CD4-positive, alpha-beta T cell treated with Interleukin-2 at 100 ng/mL for 4 hours (primary cell): Measurements from ENCODE around the gene CYP2A13.
"Not testable (repeated sequence)": the region's sequence is repeated elsewhere in the genome, so short reads cannot be mapped to it uniquely, and the experiment has no call there.

Source experiments
- DNase-seq: peaks from one replicate; pipeline ENCODE4 v3.0.0-alpha.2; 2020; ENCODE audit warnings: low spot score

CYP2A13 gene, protein sequence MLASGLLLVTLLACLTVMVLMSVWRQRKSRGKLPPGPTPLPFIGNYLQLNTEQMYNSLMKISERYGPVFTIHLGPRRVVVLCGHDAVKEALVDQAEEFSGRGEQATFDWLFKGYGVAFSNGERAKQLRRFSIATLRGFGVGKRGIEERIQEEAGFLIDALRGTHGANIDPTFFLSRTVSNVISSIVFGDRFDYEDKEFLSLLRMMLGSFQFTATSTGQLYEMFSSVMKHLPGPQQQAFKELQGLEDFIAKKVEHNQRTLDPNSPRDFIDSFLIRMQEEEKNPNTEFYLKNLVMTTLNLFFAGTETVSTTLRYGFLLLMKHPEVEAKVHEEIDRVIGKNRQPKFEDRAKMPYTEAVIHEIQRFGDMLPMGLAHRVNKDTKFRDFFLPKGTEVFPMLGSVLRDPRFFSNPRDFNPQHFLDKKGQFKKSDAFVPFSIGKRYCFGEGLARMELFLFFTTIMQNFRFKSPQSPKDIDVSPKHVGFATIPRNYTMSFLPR

DNA sequence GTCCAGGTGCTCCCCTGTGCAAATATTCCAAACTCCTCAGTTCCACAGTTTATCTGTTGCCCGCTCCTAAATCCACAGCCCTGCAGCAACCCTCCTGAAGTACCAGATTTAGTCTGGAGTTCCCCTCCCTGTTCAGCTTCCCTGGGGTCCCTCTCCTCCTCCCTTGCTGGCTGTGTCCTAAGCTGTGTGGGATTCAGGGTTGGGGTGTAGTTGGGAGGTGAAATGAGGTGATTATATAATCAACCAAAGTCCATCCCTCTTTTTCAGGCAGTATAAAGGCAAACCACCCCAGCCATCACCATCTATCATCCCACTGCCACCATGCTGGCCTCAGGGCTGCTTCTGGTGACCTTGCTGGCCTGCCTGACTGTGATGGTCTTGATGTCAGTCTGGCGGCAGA, at the start of gene CYP2A13:
CYP2A13 (plus strand) TSS at position 301 of the 400 bp plus-strand sequence; CDS start at position 322, 21 bp downstream.
- DNase-seq = no peak

DNA sequence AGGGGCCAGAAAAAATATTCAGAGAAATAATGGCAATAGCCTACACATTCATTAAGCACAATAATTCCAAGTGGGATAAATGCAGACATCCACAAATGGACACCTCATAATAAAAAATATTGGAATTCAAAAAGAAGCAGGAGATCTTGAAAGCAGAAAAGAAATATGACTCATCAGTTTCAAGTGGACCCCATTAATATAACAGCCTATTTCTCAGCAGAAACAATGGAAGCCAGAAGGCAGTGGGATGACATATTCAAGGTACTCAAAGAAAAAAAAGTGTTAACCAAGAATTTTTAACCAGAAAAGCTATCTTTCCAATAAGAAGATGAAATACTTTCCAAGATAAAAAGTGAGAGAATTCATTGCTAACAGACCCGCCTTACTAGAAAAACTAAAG, 48.4 kb upstream of the CYP2A13 start:
- DNase-seq = no peak

DNA sequence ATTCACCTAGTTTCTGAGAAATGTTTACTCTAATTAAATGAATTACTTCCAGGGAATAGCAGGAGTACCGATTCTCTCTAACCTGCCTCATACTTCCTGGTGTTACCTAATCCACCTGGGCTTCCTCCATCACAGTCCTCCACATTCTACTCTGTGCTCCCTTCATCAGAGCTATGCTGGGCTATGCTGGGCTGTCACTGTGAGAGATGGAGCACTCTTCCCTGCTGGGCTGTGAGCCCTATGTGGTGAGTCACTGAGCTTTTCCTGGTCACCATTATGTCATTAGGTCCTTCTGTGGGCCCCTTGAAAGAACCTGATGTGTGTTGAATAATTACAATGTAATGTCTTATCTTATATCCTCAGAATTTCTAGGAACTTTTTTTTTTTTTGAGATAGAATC, 43.2 kb upstream of the CYP2A13 start:
- not testable (repeated sequence) for DNase-seq

DNA sequence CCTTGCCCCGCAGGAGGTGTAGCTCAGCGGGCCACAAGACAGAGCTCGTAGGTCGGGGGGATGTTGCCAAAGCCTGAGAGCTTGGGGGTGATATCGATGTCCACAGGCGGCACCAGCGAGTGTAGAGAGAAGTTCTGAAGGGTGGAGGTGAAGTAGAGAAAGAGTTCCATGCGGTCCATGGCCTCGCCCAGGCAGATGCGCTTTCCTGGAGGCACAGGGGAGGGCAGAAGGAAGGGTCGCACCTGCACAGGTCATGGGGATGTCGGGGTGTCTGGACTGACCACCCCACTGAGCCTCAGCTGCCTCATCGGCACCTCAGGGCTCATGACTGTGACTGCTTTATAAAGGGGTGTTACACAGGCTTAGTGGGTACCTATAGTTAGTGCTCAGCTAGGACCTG, 37.8 kb upstream of the CYP2A13 start:
- DNase-seq = no peak

DNA sequence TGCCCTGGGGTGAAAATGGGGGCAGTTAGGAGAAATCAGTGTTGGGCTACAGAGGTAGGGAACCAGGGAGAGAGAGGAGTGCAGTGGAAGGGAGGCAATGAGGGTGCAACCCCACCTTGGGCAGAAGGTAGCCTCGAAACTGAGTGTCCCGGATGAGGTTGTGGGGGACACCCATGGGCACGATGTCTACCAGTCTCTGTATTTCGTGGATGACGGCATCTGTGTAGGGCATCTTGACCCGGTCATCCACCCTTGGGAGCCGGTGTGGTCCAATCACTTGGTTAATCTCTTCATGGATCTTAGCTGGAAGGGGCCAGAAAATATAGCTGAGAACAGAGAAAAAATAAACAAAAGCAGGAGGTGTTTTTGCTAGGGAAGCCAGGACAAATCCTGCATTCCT, 36.1 kb upstream of the CYP2A13 start:
- not testable (repeated sequence) for DNase-seq

DNA sequence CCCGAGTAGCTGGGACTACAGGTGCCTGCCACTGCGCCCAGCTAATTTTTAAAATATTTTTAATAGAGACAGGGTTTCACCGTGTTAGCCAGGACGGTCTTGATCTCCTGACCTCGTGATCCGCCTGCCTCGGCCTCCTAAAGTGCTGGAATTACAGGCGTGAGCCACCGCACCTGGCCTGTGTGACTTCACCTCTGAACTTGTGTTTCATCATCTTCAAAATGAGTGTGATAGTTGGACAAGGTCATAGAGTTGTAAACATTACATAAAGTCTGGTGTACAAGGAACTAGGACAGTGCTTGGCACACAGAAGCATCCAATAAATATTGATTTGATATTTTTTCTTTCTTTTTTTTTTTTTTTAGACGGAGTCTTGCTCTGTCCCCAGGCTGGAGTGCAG, 34.9 kb upstream of the CYP2A13 start:
- DNase-seq = not testable (repeated sequence)

DNA sequence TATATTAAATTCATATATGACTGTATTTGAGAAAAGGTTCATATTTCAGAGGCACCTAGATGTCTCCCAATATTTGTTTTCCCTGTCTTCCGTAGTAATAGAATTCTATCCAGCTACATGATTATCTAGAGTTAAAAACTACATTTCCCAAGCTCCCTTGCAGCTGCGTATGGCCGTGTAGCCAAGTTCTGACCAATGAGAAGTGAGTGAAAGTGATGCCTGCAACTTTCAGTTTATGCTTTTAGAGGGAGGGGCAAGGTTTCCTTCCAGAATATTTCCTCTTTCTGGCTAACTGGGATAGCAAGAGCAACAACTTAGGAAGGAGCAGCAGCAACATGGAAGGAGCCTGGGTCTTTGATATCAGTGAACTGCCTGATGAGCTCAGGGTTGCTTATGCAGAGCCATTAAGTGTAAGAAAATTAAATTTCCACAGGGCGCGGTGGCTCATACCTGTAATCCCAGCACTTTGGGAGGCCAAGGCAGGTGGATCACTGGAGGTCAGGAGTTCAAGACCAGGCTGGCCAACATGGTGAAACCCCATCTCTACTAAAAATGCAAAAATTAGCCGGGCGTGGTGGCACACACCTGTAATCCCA, 23.2 kb upstream of the CYP2A13 start:
- DNase-seq = no peak

DNA sequence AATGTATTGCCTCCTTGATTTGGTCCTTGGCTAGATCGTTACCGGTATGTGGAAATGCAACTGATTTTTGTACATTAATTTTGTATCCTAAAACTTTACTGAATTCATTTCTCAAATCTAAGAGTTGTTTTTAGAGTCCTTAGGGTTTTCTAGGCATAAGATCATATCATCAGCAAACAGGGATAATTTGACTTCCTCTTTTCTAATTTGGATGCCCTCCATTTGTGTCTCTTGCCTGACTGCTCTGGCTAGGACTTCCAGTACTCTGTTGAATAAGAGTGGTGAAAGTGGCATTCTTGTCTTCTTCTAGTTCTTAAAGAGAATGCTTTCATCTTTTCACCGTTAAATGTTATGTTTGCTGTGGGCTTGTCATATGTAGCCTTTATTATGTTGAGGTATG, 12.0 kb upstream of the CYP2A13 start:
- DNase-seq = no peak

DNA sequence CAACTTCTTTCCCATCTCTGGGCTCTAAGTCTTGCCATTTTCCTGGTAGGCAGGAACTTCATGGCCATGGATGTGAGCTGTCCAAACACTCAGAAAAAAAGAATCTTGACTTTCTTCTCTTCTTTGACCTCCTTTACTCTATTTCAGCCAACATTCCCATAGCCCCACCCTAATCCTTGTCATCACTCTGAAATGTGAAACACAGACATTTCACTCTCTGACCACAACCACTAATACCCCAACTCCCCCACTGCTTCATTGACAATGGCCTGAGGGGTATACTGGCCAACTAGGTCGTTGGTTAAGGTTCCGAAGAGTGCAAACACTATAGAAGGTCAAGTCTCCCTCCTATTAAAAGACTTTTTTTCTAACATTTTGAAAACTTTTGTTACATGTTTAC, 4.7 kb upstream of the CYP2A13 start:
- no peak for DNase-seq

DNA sequence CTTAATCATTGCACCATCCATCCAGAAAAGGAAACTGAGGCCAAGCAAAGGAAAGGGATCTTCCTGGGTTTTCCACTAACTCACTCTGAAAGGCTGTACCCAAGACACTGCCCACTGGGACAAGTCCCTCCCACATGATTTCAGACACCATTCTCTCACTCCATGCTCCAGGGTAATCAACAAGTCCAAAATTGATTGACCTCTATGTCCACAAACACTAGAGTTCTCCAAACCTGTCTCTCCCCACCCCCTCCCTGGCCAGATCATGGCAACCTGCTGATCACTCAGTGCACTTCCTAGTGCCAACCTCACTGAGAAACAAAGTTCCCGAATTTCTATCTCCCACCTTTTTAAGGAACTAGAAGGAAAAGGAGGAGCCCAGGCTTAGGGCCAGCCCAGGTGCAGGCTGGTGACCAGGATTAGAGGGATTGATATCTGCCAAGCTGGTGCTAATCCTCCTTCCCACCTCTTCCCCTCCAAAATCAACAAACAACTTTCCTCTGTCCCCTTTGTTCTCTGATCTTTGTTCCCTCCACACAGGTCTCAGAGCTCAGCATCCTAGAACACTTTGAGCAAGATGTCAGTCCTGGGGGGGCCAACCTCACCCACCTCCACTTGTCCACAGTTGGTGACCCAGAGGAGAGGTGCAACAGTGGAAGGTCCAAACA, 2.4 kb upstream of the CYP2A13 start:
- DNase-seq = no peak

DNA sequence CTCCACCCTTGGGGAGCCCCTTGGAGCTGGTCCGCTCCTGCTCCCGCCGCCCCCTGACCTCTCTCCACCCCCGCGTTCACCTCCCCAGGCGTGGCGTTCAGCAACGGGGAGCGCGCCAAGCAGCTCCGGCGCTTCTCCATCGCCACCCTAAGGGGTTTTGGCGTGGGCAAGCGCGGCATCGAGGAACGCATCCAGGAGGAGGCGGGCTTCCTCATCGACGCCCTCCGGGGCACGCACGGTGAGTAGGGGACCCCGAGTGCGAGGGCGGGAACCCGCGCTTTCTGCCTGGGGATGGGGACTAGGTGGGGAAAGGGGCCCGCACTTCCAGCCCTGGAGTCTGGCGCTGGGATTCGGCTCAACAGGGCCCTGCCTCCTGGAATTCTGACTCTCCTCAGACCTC, 1.7 kb downstream of the CYP2A13 start:
- DNase-seq = no peak

DNA sequence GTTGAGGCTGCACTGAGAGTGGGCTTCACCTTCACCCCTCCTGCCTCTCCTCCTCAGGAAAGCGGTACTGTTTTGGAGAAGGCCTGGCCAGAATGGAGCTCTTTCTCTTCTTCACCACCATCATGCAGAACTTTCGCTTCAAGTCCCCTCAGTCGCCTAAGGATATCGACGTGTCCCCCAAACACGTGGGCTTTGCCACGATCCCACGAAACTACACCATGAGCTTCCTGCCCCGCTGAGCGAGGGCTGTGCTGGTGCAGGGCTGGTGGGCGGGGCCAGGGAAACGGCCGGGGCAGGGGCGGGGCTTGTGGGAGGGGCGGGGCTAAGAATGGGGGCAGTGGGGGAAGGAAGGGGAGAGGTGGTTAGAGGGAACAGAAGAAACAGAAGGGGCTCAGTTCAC, 7.5 kb downstream of the CYP2A13 start:
- DNase-seq = no peak

DNA sequence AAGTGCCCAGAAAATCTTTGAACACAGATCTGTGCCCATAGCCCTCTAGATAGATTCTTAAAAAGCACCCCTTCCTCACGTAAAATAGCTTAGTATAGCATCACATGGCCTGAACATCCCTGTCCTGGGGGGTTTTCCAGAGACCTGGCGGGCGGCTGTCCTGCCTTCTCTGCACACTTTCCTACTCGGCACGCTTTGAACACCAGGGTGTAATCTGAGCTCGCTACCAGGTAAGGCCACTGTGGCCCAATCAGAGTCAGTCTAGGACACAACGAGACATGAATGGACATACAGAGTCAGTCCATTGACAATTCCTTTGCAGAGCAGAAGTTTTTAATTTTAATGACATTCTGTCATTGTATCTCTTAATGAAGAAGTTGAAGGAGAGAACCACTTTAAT, 8.1 kb downstream of the CYP2A13 start:
- DNase-seq = no peak

DNA sequence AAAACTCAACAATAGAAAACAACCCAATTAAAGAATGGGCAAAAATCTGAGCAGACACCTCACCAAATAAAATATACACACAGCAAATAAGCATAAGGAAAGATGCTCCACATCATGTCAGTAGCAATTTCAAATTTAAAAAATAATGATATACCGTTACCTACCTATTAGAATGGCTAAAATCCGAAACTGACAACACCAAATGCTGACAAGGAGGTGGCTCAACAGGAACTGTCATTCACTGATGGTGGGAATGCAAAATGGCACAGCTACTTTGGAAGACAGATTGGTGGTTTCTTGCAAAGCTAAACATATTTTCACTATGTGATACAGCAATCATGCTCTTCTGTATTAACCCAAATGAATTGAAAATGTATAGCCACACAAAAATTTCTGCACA, 9.1 kb downstream of the CYP2A13 start:
- DNase-seq = no peak

DNA sequence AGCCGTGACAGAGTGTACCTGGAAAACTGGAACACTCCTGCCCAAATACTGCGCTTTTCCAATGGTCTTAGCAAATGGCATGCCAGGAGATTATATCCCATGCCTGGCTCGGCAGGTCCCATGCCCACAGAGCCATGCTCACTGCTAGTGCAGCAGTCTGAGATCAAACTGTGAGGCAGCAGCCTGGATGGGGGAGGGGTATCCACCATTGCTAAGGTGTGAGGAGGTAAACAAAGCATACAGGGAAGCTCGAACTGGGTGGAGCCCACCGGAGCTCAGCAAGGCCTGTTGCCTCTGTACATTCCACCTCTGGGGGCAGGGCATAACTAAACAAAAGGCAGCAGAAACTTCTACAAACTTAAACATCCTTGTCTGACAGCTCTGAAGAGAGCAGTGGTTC, 10.5 kb downstream of the CYP2A13 start:
- no peak for DNase-seq

DNA sequence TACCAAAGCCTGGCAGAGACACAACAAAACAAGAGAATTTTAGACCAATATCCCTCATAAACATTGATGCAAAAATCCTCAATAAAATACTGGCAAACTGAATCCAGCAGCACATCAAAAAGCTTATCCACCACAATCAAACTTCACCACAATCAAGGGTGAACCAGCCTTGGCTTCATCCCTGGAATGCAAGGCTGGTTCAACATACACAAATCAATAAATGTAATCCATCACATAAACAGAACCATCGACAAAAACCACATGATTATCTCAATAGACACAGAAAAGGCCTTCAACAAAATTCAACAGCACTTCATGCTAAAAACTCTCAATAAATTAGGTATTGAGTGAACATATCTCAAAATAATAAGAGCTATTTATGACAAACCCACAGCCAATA, 14.0 kb downstream of the CYP2A13 start:
- DNase-seq = not testable (repeated sequence)

DNA sequence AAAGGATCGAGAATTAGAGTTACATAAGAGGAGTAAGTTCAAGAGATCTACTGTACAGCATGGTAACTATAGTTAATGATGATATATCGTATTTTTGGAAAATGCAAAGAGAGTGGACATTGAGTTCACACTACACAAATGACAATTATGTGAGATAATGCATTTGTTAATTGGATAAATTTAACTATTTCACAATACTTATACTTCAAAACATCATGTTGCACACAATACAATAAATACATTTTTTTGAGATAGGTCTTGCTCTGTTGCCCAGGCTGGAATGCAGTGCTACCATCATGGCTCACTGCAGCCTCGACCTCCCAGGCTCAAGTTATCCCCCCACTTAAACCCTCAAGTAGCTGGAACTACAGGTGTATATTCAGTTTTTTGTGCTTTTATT, 17.9 kb downstream of the CYP2A13 start:
- DNase-seq = no peak

DNA sequence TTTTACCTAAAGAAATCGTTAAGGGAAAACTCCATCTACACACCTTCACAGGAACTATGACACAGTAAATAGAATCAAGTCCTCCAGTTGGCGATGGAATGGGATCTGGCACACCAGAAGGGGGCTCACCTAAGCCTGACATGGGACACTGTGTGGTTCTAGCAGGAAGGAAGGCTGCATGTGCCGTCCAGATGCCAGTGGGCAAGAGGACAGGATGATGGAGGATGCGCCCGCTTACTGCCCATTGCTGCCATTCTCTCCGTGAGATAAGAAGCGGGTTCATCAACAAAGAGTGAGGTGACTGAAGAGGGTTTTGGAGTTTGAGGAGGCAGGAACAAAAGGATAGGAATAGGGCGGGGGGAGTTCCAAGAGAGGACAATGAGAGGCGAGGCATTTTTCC, 23.0 kb downstream of the CYP2A13 start:
- no peak for DNase-seq

DNA sequence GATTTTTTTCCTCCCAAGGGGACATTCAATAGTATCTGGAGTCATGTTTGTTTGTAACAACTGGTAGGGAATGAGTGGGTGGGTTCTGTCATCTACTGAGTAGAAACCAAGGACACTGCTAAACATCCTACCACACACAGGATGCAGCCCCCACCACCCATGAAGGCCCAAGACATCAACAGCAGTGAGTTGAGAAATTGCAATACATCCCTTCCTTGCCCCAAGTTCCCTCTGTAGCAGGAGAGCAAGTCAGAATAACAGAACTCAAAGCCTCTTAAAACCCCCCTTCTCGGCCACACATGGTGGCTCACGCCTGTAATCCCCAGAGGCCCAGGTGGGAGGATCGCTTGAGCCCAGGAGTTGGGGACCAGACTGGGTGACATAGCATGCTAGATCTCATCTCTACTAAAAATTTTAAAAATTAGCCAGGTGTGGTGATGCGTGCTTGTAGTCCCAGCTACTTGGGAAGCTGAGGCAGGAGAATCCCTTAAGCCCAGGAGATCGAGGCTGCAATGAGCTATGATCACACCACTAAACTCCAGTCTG, 23.6 kb downstream of the CYP2A13 start:
- DNase-seq = no peak

DNA sequence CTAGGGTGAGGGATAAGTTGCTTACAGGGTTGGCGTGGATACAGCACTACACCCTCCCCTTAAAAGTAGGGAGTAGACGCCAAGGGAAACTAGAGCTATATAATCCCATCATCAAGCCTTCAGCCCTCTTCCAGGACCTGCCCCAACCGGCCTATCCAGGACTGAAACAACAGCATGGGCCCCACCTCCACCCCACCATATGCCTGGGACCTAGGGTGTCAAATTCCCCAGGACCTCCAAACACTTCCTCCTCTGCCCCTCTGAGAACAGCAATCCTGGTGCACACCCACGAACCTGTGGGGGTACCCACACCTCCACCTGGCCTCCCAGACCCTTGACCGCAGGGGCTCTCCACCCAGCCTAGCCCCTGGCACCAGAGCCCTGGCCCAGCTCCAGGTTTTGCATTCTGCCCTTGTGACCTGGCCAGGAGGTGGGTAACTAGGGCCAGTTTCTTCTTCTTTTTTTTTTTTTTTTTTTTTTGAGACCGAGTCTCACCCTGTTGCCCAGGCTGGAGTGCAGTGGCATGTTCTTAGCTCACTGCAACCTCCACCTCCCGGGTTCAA, 24.6 kb downstream of the CYP2A13 start:
- DNase-seq = no peak

DNA sequence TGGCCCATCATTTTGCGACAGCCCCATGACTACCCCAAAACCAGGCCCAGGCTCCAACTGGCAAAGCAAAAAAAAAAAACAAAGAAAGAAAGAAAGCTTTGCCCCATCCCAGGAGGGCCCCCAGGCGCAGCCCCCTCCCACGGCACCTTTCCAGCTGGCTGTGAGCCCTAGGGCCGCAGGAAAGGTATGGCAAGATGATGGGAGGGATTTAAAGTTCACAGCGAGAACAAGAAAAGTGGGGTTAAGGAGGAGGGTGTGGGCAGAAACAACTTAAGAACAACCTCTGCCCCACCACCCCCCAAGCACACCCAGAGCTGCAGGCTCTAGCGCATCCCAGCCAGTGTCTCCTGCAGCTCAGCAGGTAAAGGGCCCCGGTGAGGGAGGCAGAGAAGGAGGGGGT, 25.9 kb downstream of the CYP2A13 start, which contains the start of gene CYP2F1:
CYP2F1 (plus strand) TSS at position 301 of the 400 bp plus-strand sequence. CDS start 1,757 bp downstream, outside the sequence.
- DNase-seq = no peak

DNA sequence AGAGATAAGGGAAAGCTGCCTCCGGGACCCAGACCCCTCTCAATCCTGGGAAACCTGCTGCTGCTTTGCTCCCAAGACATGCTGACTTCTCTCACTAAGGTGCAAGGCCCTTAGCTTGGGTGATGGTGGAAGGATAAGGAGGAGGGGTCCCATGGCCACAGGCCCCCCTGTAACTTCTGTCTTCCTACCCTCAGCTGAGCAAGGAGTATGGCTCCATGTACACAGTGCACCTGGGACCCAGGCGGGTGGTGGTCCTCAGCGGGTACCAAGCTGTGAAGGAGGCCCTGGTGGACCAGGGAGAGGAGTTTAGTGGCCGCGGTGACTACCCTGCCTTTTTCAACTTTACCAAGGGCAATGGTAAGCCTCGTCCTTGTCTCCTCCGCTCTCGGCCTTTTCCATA, 28.0 kb downstream of the CYP2A13 start:
- no peak for DNase-seq
